ENCODE results near the gene YJEFN3. TPM values are rescaled to one million over a fixed set of nuclear protein-coding genes. Genes with fewer than 3 reads are reported as not detected.

YJEFN3 gene
- total RNA-seq, result 3.7 TPM
- 3.1 TPM for polyA plus RNA-seq (ENCODE audit: insufficient read depth, low read depth, low replicate concordance)
- long read RNA-seq, donor 1, partial matches to known transcripts, result 9 of 9 reads
- long read RNA-seq, donor 1, other reads (novel, unspliced or antisense), result 0 of 9 reads
- long read RNA-seq, donor 2, result 0 reads
- long read RNA-seq, donor 3, result 0 reads
- long read RNA-seq, donor 4, result 0 reads
- long read RNA-seq, donor 5, result 0 reads
- long read RNA-seq, donor 6, result 0 reads
- long read RNA-seq, donor 7, partial matches to known transcripts, result 7 of 7 reads
- long read RNA-seq, donor 7, other reads (novel, unspliced or antisense), result 0 of 7 reads
- long read RNA-seq, donor 8, result 0 reads
- long read RNA-seq, donor 9, result 0 reads
- long read RNA-seq, donor 10, result 0 reads

- no peak for TF ChIP-seq CTCF (IDR thresholded peaks at IDR 0.05; ENCODE audit: borderline replicate concordance, extremely low read depth, insufficient read depth)
- no peaks in the 10 kb centered on the region for H3K9me3 ChIP-seq (ENCODE audit: control insufficient read depth in 2 of 3, insufficient read depth in 1 of 3, low read length in 3 of 3)
- no peak within 1 kb of the TSS for H3K27ac ChIP-seq (ENCODE audit: low read depth in 2 of 2, low read length in 2 of 2)
- FAIRE-seq, result no peak
- no peak within 1 kb of the TSS for H3K4me3 ChIP-seq (ENCODE audit: low read length in 3 of 3)
- peak in 4 of 5 donors; percentile 64 to 75 (median 73) for DNase-seq
- no peak within 1 kb of the TSS for H3K9ac ChIP-seq (ENCODE audit: low read length in 3 of 3)
- peaks cover 0 to 2% (median 0%) of the 10 kb centered on the region in 3 donors for H3K4me1 ChIP-seq (ENCODE audit: control insufficient read depth in 2 of 3, insufficient read depth in 2 of 3, low read depth in 1 of 3, low read length in 3 of 3)
- H3K36me3 ChIP-seq (ENCODE audit: control insufficient read depth in 2 of 3, insufficient read depth in 3 of 3, low read length in 3 of 3), result peaks cover 0 to 5% (median 3%) of the 10 kb centered on the region in 3 donors
- intact Hi-C loops (cut with DNase I), result no loop called here
- no peaks in the 10 kb centered on the region for H3K27me3 ChIP-seq (ENCODE audit: control insufficient read depth, insufficient read depth, low read length)
Measured at GRCh38 chr19:19528721-19529490, at the start of gene YJEFN3. Gene YJEFN3 (plus strand): TSS chr19:19528911. CDS start chr19:19528933, 22 bp downstream.

- no peak for FAIRE-seq
- TF ChIP-seq CTCF (IDR thresholded peaks at IDR 0.05; ENCODE audit: borderline replicate concordance, extremely low read depth, insufficient read depth), result no peak
- no peak overlapping the region for H3K27ac ChIP-seq (ENCODE audit: low read depth in 2 of 2, low read length in 2 of 2)
- H3K4me3 ChIP-seq (ENCODE audit: low read length in 3 of 3), result no peak overlapping the region
- H3K9ac ChIP-seq (ENCODE audit: low read length in 3 of 3), result no peak overlapping the region
- no peaks in the 10 kb centered on the region for H3K9me3 ChIP-seq (ENCODE audit: control insufficient read depth in 2 of 3, insufficient read depth in 1 of 3, low read length in 3 of 3)
- no peaks in the 10 kb centered on the region for H3K27me3 ChIP-seq (ENCODE audit: control insufficient read depth, insufficient read depth, low read length)
- H3K36me3 ChIP-seq (ENCODE audit: control insufficient read depth in 2 of 3, insufficient read depth in 3 of 3, low read length in 3 of 3), result peaks cover 0 to 9% (median 4%) of the 10 kb centered on the region in 3 donors
- intact Hi-C loops (cut with DNase I), result no loop called here
- DNase-seq, result no peak
- H3K4me1 ChIP-seq (ENCODE audit: control insufficient read depth in 2 of 3, insufficient read depth in 2 of 3, low read depth in 1 of 3, low read length in 3 of 3), result peaks cover 0 to 10% (median 10%) of the 10 kb centered on the region in 3 donors
Measured at GRCh38 chr19:19480688-19481087, 48.0 kb upstream of the YJEFN3 start.

- TF ChIP-seq CTCF (IDR thresholded peaks at IDR 0.05; ENCODE audit: borderline replicate concordance, extremely low read depth, insufficient read depth), result no peak
- DNase-seq (peak in 4 of 5 donors; percentile 57 to 89 (median 72)), FAIRE-seq (no peak)
- H3K27ac ChIP-seq (ENCODE audit: low read depth in 2 of 2, low read length in 2 of 2), result no peak overlapping the region
- no peaks in the 10 kb centered on the region for H3K27me3 ChIP-seq (ENCODE audit: control insufficient read depth, insufficient read depth, low read length)
- intact Hi-C loops (cut with DNase I), result no loop called here
- H3K4me1 ChIP-seq (ENCODE audit: control insufficient read depth in 2 of 3, insufficient read depth in 2 of 3, low read depth in 1 of 3, low read length in 3 of 3), result peaks cover 0 to 30% (median 23%) of the 10 kb centered on the region in 3 donors
- H3K36me3 ChIP-seq (ENCODE audit: control insufficient read depth in 2 of 3, insufficient read depth in 3 of 3, low read length in 3 of 3), result peaks cover 0 to 9% (median 4%) of the 10 kb centered on the region in 3 donors
- no peak overlapping the region for H3K4me3 ChIP-seq (ENCODE audit: low read length in 3 of 3)
- no peaks in the 10 kb centered on the region for H3K9me3 ChIP-seq (ENCODE audit: control insufficient read depth in 2 of 3, insufficient read depth in 1 of 3, low read length in 3 of 3)
- no peak overlapping the region for H3K9ac ChIP-seq (ENCODE audit: low read length in 3 of 3)
Measured at GRCh38 chr19:19482809-19483596, 45.7 kb upstream of the YJEFN3 start.
